Stimulated activated CD4-positive, alpha-beta T cell treated with anti-CD3 and anti-CD28 coated beads, Interleukin-4, amount 100 ng/mL, for 4 hours (primary cell): ENCODE measurements around the gene TICAM1.

ENCODE experiments used
- DNase-seq, 2 experiments: peaks; one replicate each; pipeline ENCODE4 v3.0.0-alpha.2; 2020

Gene TICAM1

DNA sequence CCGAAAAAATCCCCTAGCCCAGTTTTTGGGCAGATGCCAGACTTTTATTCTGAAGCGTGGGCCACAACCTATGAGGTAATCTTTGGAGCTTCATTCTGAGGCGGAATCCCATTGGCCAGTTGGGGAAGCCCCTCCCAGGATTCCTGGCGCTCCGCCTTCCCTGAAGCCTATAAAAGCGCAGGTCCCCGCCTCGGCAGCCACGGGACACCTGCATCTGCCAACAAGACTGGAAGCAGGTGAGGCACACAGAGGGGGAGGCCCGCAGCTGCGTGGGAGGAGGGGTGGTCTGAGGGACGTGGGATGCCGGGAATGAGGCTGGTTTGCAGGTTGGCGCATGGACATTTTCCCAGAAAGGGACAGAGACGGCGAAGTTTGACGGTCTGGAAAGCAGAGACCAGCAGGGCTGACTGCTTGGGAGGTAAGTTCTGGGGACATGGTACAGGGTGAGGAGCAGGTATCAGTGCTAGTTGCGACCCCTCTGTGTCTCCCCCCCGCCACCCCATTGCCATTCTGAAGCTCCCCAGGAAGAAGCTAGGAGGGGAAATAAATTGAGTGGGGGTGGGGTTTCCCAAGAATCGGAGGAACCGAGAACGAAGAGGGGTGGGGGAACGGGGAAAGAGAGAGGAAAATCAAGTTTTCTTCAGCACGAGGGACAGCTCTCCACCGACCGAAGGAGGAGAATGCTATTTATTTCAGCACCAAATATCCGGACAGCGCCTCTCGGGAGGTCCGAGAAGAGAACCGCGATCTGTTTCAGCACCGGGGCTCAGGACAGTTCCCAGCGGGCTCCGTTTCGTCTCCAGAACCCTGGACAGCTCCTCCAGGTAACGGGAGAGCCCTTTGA lies 62.4 kb downstream of the TICAM1 start:
- peak; percentile 58 to 65 for DNase-seq
